NCI-H1694 treated with DMSO at 0.1 percent for 48 hours (cell line): ENCODE measurements around the gene DGAT2L6.
"Not testable (repeated sequence)": the region's sequence is repeated elsewhere in the genome, so short reads cannot be mapped to it uniquely, and the experiment has no call there.

Experiments
- DNase-seq: peaks from one replicate; lab custom pipeline; 2025; lab: John Stamatoyannopoulos, UW

The DGAT2L6 gene

DNA sequence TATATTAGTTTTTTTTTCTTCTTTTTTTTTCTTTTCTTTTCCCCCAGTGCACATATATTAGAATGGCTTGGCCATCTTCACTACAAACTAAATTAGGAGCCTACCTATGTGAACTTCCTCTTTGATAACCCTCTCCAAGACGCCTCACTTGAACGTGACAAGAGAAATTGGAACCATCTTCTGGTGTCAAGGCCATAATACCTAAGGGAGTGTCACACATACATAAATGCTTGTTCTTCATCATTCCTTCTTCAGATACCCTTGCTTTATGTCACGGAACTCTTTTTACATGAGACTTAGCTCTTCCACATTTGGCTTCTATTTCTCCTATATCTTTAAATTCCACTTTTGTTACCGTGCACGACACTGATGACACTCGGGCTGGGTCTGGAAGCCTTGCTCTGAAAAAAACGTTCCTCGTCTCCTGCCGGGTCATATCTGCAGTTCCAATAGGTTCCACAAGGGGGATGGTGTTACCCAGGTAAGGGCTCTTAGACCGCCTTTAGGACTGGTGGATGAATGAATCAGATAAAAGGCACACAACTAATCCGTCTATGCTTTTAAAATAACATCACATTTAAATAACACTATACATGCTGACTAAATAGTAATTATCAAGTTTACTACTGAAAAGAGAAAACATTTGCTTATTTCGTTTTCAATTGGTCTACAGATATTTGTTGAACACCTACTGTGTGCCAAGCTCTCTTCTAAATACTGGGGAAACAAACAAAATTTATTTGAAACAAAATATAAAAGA lies 19.9 kb downstream of the DGAT2L6 start:
- peak; percentile 37 for DNase-seq

DNA sequence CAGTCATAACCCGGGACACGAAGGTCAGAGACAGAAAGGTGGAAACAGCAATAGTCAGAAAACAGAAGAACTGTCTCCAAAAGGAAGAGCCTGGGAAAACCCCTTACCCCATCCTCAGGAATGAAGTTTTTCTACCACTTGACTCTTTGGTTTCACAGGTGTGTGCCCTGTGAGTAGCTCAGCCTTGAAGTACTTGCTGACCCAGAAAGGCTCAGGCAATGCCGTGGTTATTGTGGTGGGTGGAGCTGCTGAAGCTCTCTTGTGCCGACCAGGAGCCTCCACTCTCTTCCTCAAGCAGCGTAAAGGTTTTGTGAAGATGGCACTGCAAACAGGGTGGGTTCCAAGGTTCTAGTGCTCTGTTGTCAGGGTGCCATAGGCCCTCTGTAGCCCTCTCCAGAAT lies 24.4 kb downstream of the DGAT2L6 start:
- no peak for DNase-seq

DNA sequence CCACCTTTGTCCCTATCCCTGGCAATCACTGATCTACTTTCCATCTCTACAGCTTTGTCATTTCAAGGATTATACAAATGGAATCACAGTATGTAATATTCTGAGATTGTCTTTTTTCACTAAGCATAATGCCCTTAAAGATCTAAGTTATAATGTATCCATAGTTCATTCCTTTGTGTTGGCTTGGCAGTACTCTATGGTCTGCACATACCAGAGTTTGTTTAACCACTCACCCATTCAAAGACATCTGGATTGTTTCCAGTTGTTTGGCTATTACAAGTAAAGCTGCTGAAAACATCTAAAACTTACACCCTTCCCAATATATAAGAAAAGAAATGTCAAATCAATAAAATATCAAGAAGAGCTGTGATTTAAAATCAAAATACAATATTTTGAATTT lies 31.2 kb downstream of the DGAT2L6 start:
- DNase-seq = no peak

DNA sequence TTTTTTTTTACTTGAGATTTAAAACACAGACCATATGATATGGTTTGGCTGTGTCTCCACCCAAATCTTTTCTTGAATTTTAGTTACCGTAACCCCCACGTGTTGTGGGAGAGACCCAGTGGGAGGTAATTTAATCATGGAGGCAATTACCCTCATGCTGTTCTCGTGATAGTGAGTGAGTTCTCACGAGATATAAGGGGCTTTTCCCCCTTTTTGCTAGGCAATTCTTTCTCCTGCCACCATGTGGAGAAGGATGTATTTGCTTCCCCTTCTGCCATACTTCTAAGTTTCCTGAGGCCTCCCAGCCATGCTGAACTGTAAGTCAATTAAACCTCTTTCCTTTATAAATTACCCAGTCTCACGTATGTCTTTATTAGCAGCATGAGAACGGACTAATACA lies 32.3 kb downstream of the DGAT2L6 start:
- DNase-seq = not testable (repeated sequence)

DNA sequence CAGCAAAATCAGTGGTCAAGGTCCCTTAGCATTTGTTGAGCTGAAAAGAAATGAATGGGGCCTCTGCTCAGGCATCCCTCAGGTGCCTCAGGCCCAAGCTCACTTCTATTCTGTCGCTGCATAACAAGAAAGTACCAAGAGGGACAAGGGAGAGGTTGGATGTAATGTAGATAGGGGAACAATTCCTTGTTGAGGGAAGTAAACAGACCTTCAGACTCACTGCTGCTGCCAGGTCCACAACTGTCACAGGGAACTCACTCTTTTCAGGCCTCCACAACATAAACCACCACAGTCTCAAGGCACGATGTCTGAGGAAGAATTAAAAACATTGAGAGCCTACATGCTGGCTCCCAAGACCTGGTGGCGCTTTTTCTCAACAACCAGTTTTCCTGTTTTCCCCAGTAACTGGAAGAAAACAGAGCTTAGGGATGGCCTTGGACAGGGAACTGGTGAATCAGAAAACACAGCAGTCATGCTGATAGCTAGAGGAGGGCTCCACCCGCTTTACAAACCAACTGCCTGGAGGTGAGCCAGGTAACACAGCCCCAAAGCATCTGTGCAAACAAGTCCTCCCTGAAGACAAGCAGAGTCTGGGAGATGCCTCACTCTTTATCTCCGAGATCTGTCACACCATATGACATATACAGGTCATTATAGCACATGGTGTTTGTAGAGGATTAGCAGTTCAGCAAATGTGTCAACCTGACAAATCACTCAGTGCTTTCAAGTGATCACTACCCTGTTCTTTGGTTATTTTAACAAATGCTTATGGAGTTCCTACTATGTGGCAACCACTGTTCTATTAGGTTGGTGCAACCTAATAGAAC lies 42.9 kb downstream of the DGAT2L6 start:
- peak; percentile 34 for DNase-seq

DNA sequence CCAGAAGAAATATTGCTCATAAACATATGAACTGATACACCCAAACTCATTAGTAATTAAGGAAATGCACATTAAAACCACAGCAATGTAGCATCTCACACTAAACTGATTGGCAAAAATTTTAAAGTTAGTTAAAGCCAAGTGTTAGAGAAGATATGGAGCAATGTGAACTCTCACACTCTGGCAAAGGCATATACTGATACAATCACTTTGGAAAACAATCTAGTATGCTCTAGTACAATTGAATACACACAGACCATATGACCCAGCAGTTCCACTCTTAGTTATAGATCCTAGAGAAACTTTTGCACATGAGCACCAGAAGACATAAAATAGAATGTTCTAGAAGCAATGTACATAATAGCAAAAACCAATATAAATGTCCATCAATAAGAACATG lies 48.8 kb downstream of the DGAT2L6 start:
- DNase-seq = no peak

DNA sequence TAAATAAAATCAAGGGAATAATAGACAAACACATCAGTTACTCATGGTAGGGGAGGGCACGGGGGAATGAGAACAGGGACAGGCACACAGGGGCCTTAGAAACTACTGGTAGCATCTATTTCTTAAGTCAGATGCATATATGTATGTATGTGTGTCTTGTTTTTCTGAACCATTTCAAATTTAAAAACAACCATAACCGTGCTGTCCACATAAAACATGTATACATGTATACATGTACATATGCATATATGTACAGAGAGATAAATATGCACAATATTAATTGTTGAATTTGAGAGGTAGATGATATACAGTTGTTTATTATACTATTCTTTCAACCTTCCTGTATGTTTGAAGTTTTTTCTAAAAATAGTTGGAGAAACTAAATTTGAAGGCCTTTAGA lies 49.4 kb downstream of the DGAT2L6 start:
- no peak for DNase-seq

DNA sequence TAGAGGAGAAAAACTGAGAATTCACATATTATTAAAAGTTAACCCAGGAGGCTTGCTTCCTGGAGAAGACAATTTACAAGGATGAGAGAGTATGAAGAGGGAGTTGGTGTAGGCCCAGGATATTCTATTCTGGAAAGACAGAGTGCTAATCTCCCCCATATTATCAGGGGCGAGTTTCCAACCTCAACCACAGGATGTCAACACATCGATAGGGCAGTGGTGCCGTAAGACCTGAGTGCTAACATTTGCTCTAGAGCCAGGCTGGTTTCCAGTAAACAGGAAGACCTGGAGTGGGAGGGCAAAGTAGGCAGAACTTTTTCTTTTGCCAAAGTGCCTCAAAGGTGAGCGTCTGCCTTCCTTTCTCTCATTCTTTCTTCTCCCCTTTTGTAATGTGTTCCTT lies 54.4 kb downstream of the DGAT2L6 start:
- DNase-seq = no peak

DNA sequence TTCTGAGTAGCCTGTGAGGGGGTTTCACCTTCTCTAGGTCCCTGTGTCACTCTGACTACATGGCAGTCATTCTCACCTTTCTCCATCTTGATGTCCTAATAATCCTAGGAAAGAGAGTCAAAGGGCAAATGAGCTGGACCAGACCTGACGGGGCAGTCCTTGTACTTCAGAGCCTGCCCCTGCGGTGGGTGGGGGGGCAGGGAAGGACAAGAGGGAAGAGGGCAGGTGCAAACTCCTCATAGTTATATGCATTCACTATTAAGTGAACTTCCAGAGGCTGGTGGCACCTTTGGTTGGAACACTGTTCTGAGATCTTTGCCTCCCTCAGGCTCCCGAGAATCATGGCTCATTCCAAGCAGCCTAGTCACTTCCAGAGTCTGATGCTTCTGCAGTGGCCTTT lies 57.1 kb downstream of the DGAT2L6 start, which contains the start of gene AWAT1:
AWAT1 (plus strand) TSS at position 301 of the 400 bp plus-strand sequence; CDS start at position 342, 41 bp downstream.
- DNase-seq = no peak

DNA sequence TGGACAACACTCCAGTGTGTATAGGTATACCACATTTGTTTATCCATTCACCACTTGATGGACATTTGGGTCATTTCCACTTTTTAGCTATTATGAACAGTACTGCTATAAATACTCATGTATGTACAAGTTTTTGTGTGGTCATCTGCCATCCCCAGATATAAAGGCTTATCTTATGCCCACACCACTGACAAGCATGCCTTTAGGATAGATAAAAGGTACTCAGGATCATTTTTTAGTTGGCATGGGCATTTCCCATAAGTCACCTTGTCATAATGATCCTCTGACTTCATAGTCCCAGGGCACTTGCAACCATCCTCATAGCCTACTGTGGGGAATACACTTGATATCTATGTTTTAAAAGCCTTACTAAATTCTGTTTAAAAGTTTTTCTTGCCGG lies 63.5 kb downstream of the DGAT2L6 start:
- DNase-seq = no peak

DNA sequence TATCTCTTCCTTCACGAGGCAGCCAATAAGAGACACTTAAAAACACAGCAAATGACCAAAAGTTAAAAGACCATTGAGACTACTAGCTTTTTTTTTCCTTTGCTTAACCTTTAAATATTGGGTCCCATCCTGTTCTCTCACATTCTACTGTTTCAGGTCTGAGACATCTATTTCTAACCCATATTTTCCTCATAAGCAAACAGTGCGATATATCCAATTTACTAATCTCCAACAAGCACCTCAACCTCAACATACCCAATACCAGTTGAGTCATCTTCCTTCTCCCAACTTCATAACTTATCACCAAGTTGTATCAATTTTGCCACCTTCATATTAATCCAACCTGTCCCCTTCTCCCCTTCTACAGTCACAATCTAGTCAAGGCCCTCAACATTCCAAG lies 64.2 kb downstream of the DGAT2L6 start:
- DNase-seq = no peak

DNA sequence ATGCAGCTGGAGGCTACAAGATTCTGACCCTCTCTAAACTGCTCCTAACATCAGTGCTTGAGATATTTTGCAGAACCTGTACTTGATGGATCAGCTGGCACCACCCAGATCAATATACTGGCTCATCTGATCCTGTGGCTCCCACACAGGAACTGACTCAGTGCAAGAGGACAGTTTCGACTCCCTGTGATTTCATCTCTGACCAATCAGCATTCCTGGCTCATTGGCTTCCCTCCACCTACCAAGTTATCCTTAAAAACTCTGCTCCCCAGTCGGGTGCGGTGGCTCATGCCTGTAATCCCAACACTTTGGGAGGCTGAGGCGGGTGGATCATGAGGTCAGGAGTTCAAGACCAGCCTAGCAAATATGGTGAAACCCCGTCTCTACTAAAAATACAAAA lies 66.3 kb downstream of the DGAT2L6 start:
- DNase-seq = not testable (repeated sequence)

DNA sequence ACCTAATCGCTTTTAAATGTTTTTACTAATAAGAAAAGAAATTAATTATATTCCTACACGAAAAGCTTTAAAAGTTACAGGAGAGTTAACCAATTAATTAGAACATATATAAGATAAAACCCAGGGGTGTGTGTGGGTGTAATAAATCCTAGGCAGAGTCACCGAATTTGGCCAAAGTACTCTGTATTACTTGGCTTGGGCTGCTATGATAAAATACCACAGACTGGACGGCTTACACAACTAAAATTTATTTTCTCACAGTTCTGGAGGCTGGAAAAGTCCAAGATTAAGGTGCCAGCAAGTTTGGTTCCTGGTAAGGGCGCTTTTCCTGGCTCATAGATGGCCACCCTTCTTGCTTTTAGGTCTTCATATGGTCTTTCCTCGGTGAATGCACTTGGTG lies 67.6 kb downstream of the DGAT2L6 start:
- no peak for DNase-seq

DNA sequence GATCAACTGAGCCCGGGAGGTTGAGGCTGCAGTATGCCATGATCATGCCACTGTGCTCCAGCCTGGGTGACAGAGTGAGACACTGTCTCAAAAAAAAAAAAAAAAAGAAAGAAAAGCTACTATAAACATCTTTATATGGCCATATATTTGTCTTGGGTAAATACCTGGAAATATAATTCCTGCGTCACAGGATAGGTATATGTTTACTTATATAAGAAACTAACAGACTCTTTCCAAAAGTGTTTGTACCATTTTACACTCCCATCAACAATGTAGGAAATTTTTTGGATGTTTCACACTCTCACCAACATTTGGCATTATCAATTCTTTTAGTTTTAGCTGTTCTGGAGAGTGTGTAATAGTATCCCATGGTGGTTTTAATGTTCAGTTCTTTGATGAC lies 70.0 kb downstream of the DGAT2L6 start:
- no peak for DNase-seq

DNA sequence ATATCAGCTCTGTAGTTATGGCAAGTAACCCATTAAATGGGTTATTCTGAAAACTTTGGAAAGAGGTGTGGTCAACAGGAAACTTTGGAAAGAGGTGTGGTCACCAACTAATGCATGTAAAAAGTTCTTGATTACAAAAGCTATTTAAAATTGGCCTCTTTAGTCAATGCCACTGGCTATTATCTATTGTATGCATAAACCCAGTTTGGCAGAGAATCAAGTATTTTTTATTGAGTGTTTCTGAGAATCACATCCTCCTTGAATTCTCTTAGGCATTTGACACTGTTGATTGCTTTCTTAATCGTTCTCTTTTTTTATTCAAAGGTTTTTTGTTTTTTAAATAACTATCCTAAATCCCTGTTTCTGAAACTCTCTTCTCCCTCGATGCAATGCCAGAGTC lies 75.2 kb downstream of the DGAT2L6 start:
- DNase-seq = no peak

DNA sequence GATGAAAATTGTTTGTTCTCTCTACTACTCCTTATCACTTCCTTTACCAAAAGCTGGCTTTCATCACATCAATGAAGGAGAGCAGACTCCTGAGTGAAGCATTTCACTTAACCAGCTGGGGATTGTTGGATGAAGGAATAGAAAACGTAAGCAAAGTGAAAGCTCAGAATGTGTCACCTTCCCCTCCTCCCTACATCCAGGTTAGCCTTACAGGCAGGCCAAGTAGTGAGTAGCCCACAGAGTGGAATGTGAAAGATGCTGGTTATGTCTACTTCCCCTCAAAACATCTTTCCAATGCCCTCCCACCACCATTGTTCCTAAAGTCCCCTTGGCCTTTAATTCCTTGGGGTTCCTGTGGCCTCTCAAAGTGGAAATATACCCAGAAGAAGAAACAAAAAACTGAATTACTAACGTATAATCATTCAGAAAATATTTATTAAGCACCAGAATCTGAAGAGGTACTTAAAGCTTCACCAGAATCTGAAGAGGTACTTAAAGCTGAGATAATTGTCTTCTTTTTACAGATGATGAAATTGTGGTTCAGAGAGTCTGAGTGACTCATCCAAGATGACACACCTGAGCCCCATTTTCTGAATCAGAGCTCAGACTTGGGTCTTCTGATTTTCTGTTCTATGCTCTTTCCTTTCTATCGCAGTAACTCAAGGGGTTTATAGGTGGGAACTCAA lies 76.2 kb downstream of the DGAT2L6 start:
- no peak for DNase-seq

DNA sequence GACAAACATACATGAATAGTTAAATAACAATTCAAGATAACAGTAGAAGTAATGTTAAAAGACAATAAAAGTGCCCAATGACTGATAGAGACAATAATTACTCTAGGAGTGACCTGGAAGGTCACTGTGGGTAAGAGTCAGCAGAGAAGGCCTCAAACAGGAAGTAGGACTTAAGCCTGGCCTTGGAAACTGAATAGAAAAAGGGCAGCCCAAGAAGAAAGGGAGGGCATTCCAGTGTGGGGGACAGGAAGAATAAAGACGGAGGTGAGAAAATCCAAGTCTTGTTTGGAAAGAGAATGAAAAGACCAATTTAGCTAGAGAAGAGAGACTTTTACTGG lies 76.7 kb downstream of the DGAT2L6 start:
- DNase-seq = no peak

DNA sequence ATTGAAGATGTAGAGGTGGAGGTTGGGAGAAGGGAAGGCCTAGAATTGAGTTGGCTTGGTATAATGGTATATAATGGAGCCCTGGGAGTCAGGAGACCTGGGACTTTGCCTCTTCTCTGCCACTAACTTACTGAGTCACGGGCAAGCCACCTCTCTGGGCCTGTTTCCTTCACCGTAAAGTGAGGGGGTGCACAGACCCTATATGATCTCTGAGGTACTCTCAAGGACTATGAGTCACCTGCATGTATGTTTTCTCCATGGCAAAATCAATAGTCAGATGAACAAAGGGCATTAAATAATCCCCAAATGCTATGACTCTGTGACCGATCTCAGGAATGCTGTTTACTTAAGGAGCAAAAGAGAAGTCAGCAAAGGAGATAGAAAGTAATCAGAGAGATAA lies 77.6 kb downstream of the DGAT2L6 start:
- DNase-seq = no peak
